IPS DF 19.7 (cell line): ENCODE measurements around the gene TMEM252.

Experiments used
- DNase-seq: peaks from one replicate; pipeline ENCODE4 v3.0.0-alpha.2; 2013; ENCODE audit warnings: low read depth, low spot score

The TMEM252 gene

DNA sequence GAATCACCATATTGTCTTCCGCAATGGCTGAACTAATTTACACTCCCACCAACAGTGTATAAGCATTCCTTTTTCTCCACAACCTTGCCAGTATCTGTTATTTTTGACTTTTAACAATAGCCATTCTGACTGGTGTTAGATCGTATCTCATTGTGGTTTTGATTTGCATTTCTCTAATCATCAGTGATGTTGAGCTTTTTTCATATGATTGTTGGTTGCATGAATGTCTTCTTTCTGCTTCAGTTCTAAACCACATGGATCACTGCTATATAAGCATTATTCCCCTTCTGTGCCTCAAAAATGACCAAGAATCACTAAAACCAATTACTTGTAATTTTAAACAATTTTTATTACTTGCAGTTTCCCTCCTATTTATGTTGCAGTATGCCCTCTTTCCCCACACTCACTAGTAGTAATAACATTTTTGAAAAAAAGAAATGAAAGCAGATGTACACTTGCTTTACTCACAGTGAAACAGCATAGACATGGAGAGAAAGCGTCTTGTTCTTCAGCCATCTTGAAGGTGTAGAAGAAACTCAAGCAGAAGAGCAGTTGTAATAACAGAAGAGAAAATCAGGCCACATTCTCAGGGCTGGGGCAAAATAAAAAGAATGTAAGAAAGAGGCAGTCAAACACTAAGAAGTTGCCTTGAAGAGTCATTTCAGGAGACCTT lies 4.5 kb upstream of the TMEM252 start:
- DNase-seq = no peak

- DNase-seq = no peak
Measured at GRCh38 chr9:68541568-68541967, 885 bp upstream of the TMEM252 start.

DNA sequence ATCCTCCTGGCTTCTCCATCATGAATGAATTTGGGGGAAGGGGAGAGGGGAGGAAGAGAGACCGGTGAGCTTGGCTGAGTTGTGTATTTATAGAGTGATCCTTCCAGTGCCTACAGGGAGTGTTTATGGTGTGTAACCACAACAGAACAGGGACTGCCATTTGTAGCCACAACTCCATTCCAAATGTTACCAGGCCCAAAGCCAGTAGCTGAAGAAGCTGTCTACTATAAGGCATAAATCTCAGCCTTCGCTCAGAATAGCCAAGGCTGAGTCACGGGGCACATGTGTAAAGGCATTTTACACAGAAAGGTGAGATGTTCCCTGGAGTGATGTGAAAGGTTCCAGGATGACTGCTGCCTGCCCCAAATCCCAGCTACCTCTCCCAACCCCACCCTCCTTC lies 2.5 kb downstream of the TMEM252 start:
- DNase-seq = no peak

DNA sequence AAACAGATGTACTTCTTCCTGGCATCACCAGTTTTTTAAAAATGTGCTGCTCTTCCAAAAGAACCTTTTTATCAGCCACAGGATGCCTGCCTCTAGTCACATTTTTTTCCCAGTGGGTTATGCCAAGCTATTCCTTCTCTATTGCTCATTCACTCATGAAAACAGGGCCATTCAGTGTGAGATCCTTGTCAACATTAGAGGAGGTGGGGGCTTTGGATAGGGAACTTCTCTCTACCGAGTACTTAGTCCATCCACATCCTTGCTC lies 3.1 kb downstream of the TMEM252 start:
- DNase-seq = no peak

GRCh38 chr9:68536876-68537615 lies 3.6 kb downstream of the TMEM252 start:
- DNase-seq = no peak

- no peak for DNase-seq
Measured at GRCh38 chr9:68533678-68534077, 7.0 kb downstream of the TMEM252 start.

DNA sequence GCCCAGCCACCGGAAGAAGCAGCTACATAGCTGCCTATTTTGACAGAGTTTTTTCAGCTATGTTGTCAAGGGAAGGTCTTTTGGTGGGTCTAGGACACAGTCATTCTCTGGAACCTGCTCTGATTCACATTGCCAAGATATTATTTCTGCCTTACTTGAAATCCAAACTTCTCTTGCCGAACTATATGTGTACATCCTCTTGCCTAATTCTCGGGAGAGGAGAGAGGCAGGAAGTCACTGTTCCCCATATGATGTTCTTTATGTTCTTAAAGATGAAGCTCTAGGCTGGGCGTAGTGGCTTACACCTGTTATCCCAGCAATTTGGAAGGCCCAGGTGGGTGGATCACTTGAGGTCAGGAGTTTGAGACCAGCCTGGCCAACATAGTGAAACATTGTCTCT lies 8.6 kb downstream of the TMEM252 start:
- no peak for DNase-seq

- DNase-seq = no peak
Measured at GRCh38 chr9:68530618-68531017, 10.1 kb downstream of the TMEM252 start.

DNA sequence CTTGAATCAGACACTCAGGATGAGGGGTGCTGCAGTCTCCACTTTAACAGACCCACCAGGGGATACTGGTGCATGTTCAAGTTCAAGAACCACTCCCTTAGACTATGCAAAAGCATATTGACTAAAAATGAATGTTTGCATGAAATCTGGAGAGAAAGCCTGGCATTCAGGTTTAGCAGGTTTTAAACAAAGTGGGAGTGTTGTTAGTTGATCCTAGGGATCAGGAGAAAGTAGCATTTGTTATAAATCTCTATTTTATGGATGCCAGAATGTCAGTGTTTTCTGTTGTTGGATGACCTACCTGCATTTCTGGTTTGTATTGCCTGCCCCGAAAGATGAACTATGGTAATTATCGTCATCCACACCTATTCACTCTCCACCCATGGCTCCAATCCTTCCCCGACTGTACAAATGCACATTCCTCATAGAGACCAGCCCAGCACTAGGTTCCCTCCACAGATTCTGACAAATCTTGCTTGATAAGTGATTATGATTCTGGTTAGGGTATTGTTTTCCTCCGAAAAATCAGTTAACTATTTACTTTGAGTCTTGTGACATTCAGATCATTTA lies 17.2 kb downstream of the TMEM252 start:
- DNase-seq = no peak

DNA sequence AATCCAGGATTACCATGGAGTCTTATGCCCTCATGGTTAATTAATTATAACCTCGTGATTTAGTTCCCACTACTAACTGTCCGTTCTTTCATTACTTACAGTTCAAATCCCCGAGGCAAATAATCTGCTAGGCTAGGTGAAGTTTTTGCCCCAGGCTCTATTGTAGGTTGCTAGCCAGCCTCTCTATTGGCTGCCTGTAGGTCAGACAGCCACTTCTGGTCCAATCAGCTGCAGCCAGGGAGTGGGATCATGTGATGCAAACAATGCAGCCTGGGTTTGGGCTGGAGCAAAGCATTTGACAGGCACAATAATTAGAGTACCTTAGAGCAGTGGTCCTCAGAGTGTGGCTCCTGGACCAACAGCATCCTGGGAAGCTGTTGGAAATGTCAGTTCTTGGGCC lies 17.7 kb downstream of the TMEM252 start:
- no peak for DNase-seq

DNA sequence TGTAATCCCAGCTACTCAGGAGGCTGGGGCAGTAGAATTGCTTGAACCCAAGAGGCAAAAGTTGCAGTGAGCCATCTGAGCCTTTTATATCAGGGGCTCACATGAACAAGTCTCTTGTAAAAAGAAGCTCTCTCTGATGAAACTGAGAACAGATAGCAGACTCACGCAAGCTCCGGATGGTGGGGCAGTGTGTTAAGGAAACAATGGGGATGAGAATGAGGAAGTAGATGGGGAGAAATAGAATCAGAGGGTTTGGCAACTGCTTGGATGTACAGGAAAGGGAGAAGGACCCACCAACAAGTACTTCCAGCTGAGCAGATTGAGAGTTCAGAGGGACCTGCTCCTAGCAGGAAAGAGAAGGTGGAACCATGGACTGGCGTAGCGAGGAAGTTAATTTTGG lies 18.6 kb downstream of the TMEM252 start:
- DNase-seq = no peak

DNA sequence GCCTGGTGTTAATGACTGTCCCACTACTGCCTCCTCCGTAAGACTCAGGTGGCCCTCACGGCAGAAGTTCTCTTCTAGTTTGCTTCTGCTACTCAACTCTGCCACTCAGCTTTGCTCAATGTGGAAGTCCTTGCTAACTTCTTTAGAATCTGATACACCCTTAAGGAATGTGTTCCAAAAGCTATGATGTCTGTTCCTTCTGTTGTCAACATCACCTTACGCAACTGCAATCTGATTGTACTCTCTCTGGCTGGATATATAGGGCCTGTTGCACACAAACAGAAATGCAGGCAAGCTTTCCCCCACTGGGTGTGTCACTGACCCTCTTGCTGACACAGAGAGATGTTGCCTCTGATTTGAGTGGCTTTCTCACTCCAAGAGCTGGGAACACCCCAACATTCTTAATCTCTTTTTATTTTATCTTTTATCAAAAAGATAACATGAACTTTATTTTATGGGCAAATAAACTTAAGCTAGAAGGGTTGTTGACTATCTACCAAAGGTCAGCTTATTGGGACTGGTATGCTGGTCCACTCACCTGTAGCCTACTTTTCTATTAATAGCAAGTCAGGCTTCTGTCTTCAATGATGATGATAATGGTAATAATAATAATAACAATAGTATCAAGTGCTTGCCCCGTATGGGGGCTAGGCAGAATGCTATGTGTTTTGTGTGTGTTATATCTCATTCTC lies 25.2 kb downstream of the TMEM252 start:
- DNase-seq = no peak

DNA sequence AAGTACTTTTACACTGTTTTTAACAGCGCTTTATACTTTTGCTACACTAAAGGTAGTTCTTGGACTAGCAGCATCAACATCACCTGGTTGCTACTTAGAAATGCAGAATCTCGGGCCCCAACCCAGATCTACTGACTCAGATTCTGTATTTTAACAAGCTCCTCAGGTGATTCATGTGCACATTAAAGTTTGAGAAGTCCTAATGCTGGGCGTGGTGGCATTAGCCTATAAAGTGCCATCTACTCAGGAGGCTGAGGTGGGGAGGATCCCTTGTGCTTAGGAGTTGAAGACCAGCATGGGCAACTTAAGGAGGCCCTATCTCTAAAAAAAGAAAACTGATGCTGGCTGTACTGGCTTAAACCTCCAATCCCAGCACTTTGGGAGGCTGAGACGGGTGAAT lies 26.7 kb downstream of the TMEM252 start:
- DNase-seq = no peak

GRCh38 chr9:68513385-68513784 lies 27.3 kb downstream of the TMEM252 start:
- DNase-seq = no peak

GRCh38 chr9:68509689-68510088 lies 31.0 kb downstream of the TMEM252 start:
- DNase-seq = peak; percentile 42

GRCh38 chr9:68508547-68508946 lies 32.1 kb downstream of the TMEM252 start:
- no peak for DNase-seq

GRCh38 chr9:68507806-68508145 lies 32.9 kb downstream of the TMEM252 start:
- DNase-seq = no peak

- no peak for DNase-seq
Measured at GRCh38 chr9:68507130-68507805, 33.4 kb downstream of the TMEM252 start.

GRCh38 chr9:68506551-68506950 lies 34.1 kb downstream of the TMEM252 start:
- no peak for DNase-seq

GRCh38 chr9:68505681-68506409 lies 34.8 kb downstream of the TMEM252 start:
- DNase-seq = no peak

GRCh38 chr9:68502279-68502678 lies 38.4 kb downstream of the TMEM252 start:
- no peak for DNase-seq
